Measurements from ENCODE around the gene PLEKHG7.

The PLEKHG7 gene

GRCh38 chr12:92715625-92716024, 12.8 kb downstream of the PLEKHG7 start:
- DNase-seq (ENCODE audit: low read depth in 2 of 2), result no peak

DNA sequence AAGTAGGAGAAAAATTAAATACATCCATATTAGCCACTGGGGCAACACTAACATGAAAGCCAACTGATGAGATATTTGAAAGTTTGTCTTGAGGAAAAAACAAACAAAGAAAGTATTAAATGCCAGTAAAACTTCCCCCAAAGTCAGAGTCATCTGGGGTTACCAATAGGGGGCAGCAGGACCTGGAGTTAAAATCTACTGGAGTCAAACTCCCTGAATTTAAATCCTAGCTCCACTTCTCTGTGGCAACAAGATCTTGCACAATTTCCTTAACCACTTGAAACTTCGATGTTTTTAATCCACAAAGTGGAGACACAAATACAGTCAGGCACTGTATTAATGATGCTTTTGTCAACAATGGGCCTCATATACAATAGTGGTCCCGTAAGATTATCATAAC, 14.4 kb downstream of the PLEKHG7 start:
- no peak for DNase-seq (ENCODE audit: low read depth in 2 of 2)

GRCh38 chr12:92718483-92718990, 15.7 kb downstream of the PLEKHG7 start:
- no peak for DNase-seq (ENCODE audit: low read depth in 2 of 2)

GRCh38 chr12:92719674-92720073, 16.9 kb downstream of the PLEKHG7 start:
- no peak for DNase-seq (ENCODE audit: low read depth in 2 of 2)

DNA sequence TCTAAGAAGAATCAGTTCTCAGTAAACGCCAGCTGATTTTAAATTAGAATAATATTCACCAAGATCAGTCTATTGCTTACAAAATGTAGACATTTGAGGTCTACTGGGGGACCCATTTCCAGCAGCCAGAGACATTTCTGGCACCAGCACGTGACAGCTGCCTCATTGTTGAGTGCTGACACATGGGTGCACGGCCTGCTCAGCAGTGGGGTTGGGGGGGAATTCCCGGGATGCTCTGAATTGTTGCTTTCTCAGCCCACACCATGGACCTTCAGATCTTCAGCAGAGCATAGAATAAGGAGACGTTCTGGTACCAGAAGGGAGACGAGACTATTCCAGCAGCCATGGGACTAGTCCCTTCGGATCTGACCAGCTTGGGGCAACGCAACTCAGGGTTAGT, 18.3 kb downstream of the PLEKHG7 start:
- no peak for DNase-seq (ENCODE audit: low read depth in 2 of 2)

- no peak for DNase-seq (ENCODE audit: low read depth in 2 of 2)
Measured at GRCh38 chr12:92721656-92722055, 18.9 kb downstream of the PLEKHG7 start.

DNA sequence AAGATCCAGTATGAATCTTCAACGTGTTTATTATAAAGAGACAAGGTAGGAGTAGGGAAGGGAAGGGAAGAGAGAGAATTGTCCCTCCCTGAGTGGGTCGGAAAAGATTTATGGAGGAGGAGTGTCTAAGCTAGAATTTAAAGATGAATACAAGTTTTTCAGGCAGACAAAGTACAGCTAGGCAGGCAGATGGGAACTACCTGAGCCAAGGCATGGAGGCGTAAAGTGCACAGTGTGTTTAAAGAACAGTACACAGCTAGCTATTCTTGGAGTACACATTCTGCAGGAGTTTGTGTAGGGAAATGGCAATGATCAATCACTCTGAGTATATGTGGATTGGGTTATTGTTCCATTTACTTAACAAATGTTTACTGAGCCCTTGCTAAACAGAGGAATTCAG, 20.1 kb downstream of the PLEKHG7 start:
- DNase-seq (ENCODE audit: low read depth in 2 of 2), result no peak

GRCh38 chr12:92726850-92727249, 24.1 kb downstream of the PLEKHG7 start:
- no peak for DNase-seq (ENCODE audit: low read depth in 2 of 2)

GRCh38 chr12:92729773-92730305, 27.1 kb downstream of the PLEKHG7 start:
- DNase-seq (ENCODE audit: low read depth in 2 of 2), result no peak

GRCh38 chr12:92730758-92731157, 28.0 kb downstream of the PLEKHG7 start:
- DNase-seq (ENCODE audit: low read depth in 2 of 2), result no peak

GRCh38 chr12:92732216-92732615, 29.4 kb downstream of the PLEKHG7 start:
- DNase-seq (ENCODE audit: low read depth in 2 of 2), result no peak

- no peak for DNase-seq (ENCODE audit: low read depth in 2 of 2)
Measured at GRCh38 chr12:92732716-92733115, 29.9 kb downstream of the PLEKHG7 start.

DNA sequence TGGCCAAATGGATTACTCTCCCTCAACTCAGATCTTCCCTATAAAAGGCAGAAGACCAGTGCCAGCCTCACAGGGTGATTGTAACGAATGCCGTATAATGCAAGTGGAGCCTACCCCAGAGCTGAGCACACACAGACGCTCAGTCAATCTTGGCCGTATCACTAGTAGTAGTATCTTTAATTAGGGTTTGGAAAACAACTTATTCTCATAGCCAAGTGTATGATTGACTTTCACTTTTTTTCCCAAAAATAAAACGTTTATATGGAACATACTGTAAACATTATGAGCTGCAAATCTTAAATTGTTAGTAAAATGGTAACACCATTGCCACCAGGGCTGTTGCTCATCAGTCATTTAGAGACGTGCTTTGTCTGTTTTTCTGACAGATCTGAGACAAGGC, 30.4 kb downstream of the PLEKHG7 start:
- DNase-seq (ENCODE audit: low read depth in 2 of 2), result no peak

- no peak for DNase-seq (ENCODE audit: low read depth in 2 of 2)
Measured at GRCh38 chr12:92733661-92734060, 30.9 kb downstream of the PLEKHG7 start.

GRCh38 chr12:92735131-92735721, 32.4 kb downstream of the PLEKHG7 start:
- no peak for DNase-seq (ENCODE audit: low read depth in 2 of 2)

DNA sequence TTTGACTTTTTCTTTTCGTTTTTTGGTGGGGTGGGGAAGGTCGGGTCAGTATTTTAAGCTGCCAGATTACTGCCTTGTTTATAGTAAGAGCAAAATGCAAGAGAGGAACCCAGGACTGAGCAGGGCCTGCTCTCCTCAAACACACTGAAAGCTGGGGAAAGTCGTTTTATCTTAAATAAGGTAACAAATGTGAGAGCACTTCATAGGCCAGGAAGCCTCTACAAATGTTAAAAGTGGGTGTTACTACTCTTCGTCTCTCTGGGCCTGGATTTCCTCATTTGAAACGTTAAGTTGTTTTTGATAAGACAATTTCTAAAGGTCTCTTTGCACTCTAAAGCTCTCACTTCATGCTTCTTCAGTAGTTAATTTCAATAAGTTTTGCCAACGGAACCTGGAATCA, 33.8 kb downstream of the PLEKHG7 start:
- no peak for DNase-seq (ENCODE audit: low read depth in 2 of 2)

DNA sequence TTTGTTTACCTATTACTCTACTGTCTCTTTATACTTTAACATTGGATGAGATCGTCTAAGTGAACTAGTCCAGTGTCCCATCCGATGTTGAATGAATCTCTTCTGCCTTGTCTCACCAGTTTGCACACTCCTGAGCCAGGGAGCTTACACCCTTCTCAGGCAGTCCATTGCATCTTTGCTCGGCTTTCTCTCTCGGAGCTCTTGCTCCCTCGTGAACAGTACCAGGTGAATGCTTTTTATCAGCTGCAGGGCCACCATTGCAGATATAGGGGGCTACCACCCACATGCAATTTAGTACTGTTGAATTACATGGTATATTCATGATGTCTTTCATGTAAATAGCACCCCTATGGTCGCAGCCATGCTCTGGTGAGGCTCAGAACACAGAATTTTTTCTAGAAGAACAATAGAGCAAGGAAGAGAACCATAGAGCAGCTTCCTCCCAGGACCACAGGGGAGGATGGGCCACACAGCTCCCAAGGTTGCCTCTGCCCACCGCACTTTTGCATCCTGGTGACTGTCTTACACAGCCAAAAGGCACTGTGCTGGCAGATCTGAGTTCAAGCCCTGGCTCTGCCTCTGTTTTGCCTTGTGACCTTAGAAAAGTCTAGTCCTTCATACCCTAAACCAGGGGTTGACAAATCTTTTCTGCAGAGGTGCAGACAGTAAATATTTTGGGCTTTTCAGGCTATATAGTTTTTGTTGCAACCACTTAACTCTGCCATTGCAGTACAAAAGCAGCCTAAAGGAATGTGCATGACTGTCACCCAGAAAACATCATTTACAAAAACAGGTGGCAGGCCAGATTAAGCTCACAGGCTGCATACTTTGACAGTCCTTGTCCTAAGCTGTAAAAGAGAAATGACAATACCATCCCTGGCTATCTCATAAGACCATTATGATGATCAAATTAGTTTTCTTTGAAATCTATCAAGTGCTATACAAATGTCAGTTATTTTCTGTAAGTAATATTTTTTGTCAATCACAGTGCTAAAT, 35.4 kb downstream of the PLEKHG7 start:
- DNase-seq (ENCODE audit: low read depth in 2 of 2), result no peak

DNA sequence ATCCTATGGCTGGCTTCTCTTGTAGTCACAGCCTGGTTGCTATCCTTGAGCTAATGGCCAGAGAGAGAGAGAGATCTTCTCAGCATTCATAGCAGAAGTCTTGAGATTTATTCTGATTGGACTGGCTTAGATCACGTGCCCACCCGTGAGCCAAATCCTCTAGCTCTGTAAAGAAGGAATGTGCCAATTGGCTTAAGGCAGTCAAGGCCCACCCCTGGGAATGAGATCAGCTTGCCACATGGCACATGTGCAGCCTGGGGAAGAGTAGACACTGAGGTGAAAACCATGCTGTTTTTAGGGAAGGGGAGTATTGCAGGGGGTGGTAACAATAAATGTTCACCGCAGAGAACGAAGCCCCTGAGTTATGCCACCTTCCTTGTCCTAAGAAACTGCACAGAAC, 36.3 kb downstream of the PLEKHG7 start:
- DNase-seq (ENCODE audit: low read depth in 2 of 2), result no peak

GRCh38 chr12:92740411-92740810, 37.6 kb downstream of the PLEKHG7 start:
- DNase-seq (ENCODE audit: low read depth in 2 of 2), result no peak

DNA sequence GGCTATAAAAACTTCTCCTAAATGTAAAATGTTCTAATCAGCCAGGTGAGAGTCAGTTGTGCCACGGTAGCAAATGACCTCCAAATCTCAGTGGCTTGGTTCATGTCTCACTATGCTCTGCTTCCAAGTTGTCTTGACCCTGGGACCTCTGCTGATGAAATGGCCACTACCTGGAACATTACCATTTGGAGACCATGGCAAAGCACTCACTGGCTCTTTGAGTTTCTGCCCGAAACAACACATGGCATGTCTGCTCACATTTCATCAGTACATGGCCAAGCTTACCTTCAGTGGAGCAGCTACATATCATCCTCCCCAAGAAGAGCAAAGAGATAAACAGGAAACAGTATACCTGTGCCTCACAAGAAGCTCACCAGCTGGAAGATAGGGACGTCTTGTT, 40.2 kb downstream of the PLEKHG7 start:
- no peak for DNase-seq (ENCODE audit: low read depth in 2 of 2)

GRCh38 chr12:92745856-92746550, 43.2 kb downstream of the PLEKHG7 start:
- no peak for DNase-seq (ENCODE audit: low read depth in 2 of 2)

GRCh38 chr12:92747151-92747550, 44.4 kb downstream of the PLEKHG7 start:
- DNase-seq (ENCODE audit: low read depth in 2 of 2), result no peak
